ENCODE results near the gene SRCAP.

SRCAP gene

GRCh38 chr16:30778549-30779244 lies 79.7 kb downstream of the SRCAP start:
- DNase-seq = no peak

- DNase-seq = no peak
These were observed 80.6 kb downstream of the SRCAP start for GRCh38 chr16:30779596-30779995.

- DNase-seq = no peak
These were observed 81.0 kb downstream of the SRCAP start for GRCh38 chr16:30780021-30780420.

GRCh38 chr16:30780549-30780948 lies 81.6 kb downstream of the SRCAP start:
- no peak for DNase-seq

GRCh38 chr16:30782486-30783279 lies 83.7 kb downstream of the SRCAP start:
- no peak for DNase-seq

- DNase-seq = no peak
These were observed 84.5 kb downstream of the SRCAP start for GRCh38 chr16:30783280-30784109.

GRCh38 chr16:30784215-30784614 lies 85.2 kb downstream of the SRCAP start:
- no peak for DNase-seq

GRCh38 chr16:30785126-30786106 lies 86.4 kb downstream of the SRCAP start:
- no peak for DNase-seq

GRCh38 chr16:30786115-30786935 lies 87.4 kb downstream of the SRCAP start:
- DNase-seq = peak; percentile 75

- peak; percentile 90 for DNase-seq
These were observed 88.1 kb downstream of the SRCAP start, which contains the start of gene ZNF629 for GRCh38 chr16:30786936-30787612. ZNF629 (minus strand) TSS chr16:30787205; CDS start chr16:30784482, 2,723 bp downstream.

- no peak for DNase-seq
These were observed 88.8 kb downstream of the SRCAP start for GRCh38 chr16:30787613-30788378.
